CD14-positive monocyte (primary cell): ENCODE results near the gene CD44. TPM values are rescaled to one million over a fixed set of nuclear protein-coding genes. Genes with fewer than 3 reads are reported as not detected.

ENCODE experiments used
- DNase-seq, 3 donors: peaks; one replicate each; pipeline ENCODE4 v3.0.0-alpha.2; 2011 to 2022
- H2AFZ ChIP-seq: 2 replicates; pipeline ENCODE4 v1.6.0; 2012; ENCODE audit warnings: mild to moderate bottlenecking, low read depth, low read length, inconsistent platforms; ENCODE audit not compliant: insufficient read depth, poor library complexity, severe bottlenecking
- H3K27ac ChIP-seq, 2 donors: 1 replicate in 1 of 2; 2 replicates in 1 of 2; pipeline ENCODE4 v1.5.1; 2012 to 2013; ENCODE audit warnings: low read length in 2 of 2, control low read depth in 1 of 2, inconsistent platforms in 1 of 2, low read depth in 1 of 2, mild to moderate bottlenecking in 1 of 2
- H3K27me3 ChIP-seq, 2 donors: one replicate each; pipeline versions ENCODE4 v1.6.0 to v1.6.1; 2011 to 2013; ENCODE audit warnings: low read length in 2 of 2; ENCODE audit not compliant: control insufficient read depth in 2 of 2, insufficient read depth in 2 of 2
- H3K36me3 ChIP-seq, 2 donors: replicated peaks in 1 of 2; 1 replicate in 1 of 2; 2 replicates in 1 of 2; pipeline versions ENCODE4 v1.5.1 to v1.6.1; 2012 to 2013; ENCODE audit warnings: low read length in 2 of 2, control low read depth in 1 of 2, inconsistent platforms in 1 of 2, mild to moderate bottlenecking in 1 of 2; ENCODE audit not compliant: insufficient read depth in 2 of 2, control insufficient read depth in 1 of 2
- H3K4me1 ChIP-seq, 2 donors: 1 replicate in 1 of 2; 2 replicates in 1 of 2; pipeline versions ENCODE4 v1.5.1 to v1.6.1; 2012 to 2013; ENCODE audit warnings: low read length in 2 of 2, control low read depth in 1 of 2, inconsistent platforms in 1 of 2, mild to moderate bottlenecking in 1 of 2, moderate library complexity in 1 of 2; ENCODE audit not compliant: insufficient read depth in 2 of 2, control insufficient read depth in 1 of 2
- H3K4me2 ChIP-seq: replicated peaks from 2 replicates; pipeline ENCODE3; 2012; ENCODE audit warnings: low read length, moderate library complexity, mild to moderate bottlenecking; ENCODE audit not compliant: poor library complexity, severe bottlenecking; ENCODE audit errors: extremely low read depth
- H3K4me3 ChIP-seq, 3 experiments: fragments of 200-600 bp in 1 of 3; sonication (generic) in 1 of 3; replicated peaks in 1 of 3; 1 replicate in 2 of 3; 2 replicates in 1 of 3; pipeline ENCODE4 v1.5.1; 2011 to 2013; ENCODE audit warnings: low read length in 3 of 3, mild to moderate bottlenecking in 3 of 3, control low read depth in 2 of 3, low read depth in 2 of 3, inconsistent platforms in 1 of 3, moderate library complexity in 1 of 3
- H3K79me2 ChIP-seq: 2 replicates; pipeline ENCODE4 v1.6.0; 2012; ENCODE audit warnings: mild to moderate bottlenecking, control low read depth, inconsistent platforms, low read length, moderate library complexity; ENCODE audit not compliant: insufficient read depth
- H3K9ac ChIP-seq: 2 replicates; pipeline ENCODE4 v1.6.0; 2017; ENCODE audit warnings: low read length, mild to moderate bottlenecking; ENCODE audit not compliant: insufficient read depth, poor library complexity, severe bottlenecking
- H3K9me3 ChIP-seq, 2 donors: replicated peaks in 1 of 2; 1 replicate in 1 of 2; 2 replicates in 1 of 2; pipeline versions ENCODE4 v1.5.1 to v1.6.1; 2012 to 2013; ENCODE audit warnings: low read length in 2 of 2, control low read depth in 1 of 2; ENCODE audit not compliant: control insufficient read depth in 1 of 2, insufficient read depth in 1 of 2
- H4K20me1 ChIP-seq: 2 replicates; pipeline ENCODE4 v1.6.0; 2012; ENCODE audit warnings: mild to moderate bottlenecking, low read length, control low read depth, moderate library complexity; ENCODE audit not compliant: insufficient read depth
- H3K27ac Mint-ChIP-seq, 7 donors: one replicate each; pipeline ENCODE4 v1.8.0; 2020; ENCODE audit warnings: mild to moderate bottlenecking in 7 of 7, mixed read lengths in 7 of 7, moderate library complexity in 6 of 7, inconsistent platforms in 2 of 7
- H3K27me3 Mint-ChIP-seq, 3 donors: one replicate each; pipeline ENCODE4 v1.8.0; 2021 to 2022; ENCODE audit warnings: low read depth in 3 of 3, mild to moderate bottlenecking in 3 of 3, mixed read lengths in 3 of 3, moderate library complexity in 3 of 3, inconsistent platforms in 1 of 3
- H3K36me3 Mint-ChIP-seq, 2 donors: one replicate each; pipeline ENCODE4 v1.8.0; 2020; ENCODE audit warnings: mixed read lengths in 2 of 2, inconsistent platforms in 1 of 2, mild to moderate bottlenecking in 1 of 2
- H3K4me1 Mint-ChIP-seq: one replicate; pipeline ENCODE4 v1.8.0; 2020; ENCODE audit warnings: mild to moderate bottlenecking, mixed read lengths
- H3K4me3 Mint-ChIP-seq, 2 donors: one replicate each; pipeline ENCODE4 v1.8.0; 2020; ENCODE audit warnings: mild to moderate bottlenecking in 2 of 2, mixed read lengths in 2 of 2, moderate library complexity in 1 of 2
- H3K9me3 Mint-ChIP-seq, 7 donors: one replicate each; pipeline ENCODE4 v1.8.0; 2020 to 2022; ENCODE audit warnings: mixed read lengths in 7 of 7, mild to moderate bottlenecking in 6 of 7, moderate library complexity in 6 of 7, inconsistent platforms in 2 of 7
- WGBS: methylation state at CpG from one replicate; pipeline ENCODE4 v1.1.5; 2013; ENCODE audit warnings: missing lambda C conversion rate; ENCODE audit not compliant: insufficient coverage; 5-methylcytosine and 5-hydroxymethylcytosine counted together
- intact Hi-C, 2 donors: fragments of 100-400 bp; cut with micrococcal nuclease; formaldehyde crosslinking; loops; one replicate each; pipeline versions ENCODE4 v1.15.0 to v1.15.1; 2023
- polyA plus RNA-seq, 3 donors: library from polyadenylated mRNA; depleted of rRNA in 1 of 3; unstranded in 2 of 3; stranded (reverse) in 1 of 3; fragments of 300-500 nt in 2 of 3; fragments of >200 nt in 1 of 3; fragmentation: Illumina TruSeq in 2 of 3; gene quantifications; 1 replicate in 2 of 3; 2 replicates in 1 of 3; pipeline ENCODE4 v1.2.3, GENCODE V29; 2012 to 2021
- TF ChIP-seq, protein P1 (sequence below): fragments of 200-600 bp; IDR thresholded peaks from one replicate; pipeline ENCODE4 v1.8.0; 2022; ENCODE audit warnings: antibody characterized with exemption, mild to moderate bottlenecking

Gene CD44
- polyA plus RNA-seq, 3 donors: 415 to 866 (median 531) TPM

DNA sequence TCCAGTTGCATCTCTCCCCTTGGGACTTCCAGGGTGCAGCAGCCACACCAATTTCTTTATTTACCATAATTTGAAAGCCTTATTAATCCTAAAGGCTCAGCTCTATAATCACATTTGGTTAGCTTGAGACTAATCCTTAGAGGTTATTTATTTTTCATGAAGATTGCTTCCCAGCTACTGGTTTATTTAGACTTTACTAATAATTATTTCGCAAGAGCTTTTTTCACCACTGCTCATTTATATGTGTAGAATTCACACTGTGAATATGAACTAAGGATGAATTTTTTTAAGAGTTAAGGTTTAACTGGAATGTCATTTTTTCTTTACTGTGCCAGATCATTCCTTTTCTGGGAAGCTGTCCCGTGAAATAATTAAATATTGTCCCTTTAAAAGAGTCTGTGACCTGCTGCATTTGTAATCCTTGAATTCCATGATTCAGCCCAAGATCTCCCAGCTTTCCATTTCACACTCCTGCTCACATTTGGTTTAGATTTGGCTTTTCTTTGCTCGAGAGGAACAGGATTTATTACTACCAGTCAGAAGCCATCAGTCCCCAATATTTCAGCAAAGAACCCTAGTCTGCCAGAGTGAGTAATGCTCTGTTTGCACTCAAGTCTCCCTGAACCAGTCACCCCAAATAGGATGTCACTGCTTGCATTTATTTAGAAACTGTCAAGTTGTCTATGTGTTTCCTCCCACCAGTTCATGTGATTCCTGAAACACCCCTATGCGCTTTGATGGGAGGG, 4.4 kb upstream of the CD44 start:
- Mint-ChIP-seq H3K27me3 (peaks cover 0 to 3% (median 0%) of the 10 kb centered on the region in 3 donors), H3K27ac (no peak overlapping the region), H3K9me3 (no peaks in the 10 kb centered on the region), H3K4me3 (no peak overlapping the region), H3K4me1 (peaks cover 14% of the 10 kb centered on the region), H3K36me3 (no peaks in the 10 kb centered on the region)
- no peak overlapping the region for H3K4me3 ChIP-seq
- H3K27me3 ChIP-seq: no peaks in the 10 kb centered on the region
- H3K36me3 ChIP-seq: no peaks in the 10 kb centered on the region
- H3K27ac ChIP-seq: no peak overlapping the region
- H3K9me3 ChIP-seq: no peaks in the 10 kb centered on the region
- peaks cover 8 to 12% of the 10 kb centered on the region in 2 donors for H3K4me1 ChIP-seq
- H4K20me1 ChIP-seq: peaks cover 6% of the 10 kb centered on the region
- no peak for DNase-seq
- H2AFZ ChIP-seq: no peak overlapping the region
- peaks cover 8% of the 10 kb centered on the region for H3K79me2 ChIP-seq
- intact Hi-C loops: no loop called here
- TF ChIP-seq, protein P1, sequence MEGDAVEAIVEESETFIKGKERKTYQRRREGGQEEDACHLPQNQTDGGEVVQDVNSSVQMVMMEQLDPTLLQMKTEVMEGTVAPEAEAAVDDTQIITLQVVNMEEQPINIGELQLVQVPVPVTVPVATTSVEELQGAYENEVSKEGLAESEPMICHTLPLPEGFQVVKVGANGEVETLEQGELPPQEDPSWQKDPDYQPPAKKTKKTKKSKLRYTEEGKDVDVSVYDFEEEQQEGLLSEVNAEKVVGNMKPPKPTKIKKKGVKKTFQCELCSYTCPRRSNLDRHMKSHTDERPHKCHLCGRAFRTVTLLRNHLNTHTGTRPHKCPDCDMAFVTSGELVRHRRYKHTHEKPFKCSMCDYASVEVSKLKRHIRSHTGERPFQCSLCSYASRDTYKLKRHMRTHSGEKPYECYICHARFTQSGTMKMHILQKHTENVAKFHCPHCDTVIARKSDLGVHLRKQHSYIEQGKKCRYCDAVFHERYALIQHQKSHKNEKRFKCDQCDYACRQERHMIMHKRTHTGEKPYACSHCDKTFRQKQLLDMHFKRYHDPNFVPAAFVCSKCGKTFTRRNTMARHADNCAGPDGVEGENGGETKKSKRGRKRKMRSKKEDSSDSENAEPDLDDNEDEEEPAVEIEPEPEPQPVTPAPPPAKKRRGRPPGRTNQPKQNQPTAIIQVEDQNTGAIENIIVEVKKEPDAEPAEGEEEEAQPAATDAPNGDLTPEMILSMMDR: no peak
- no peak overlapping the region for H3K9ac ChIP-seq
- 60% methylated on average over 2 of the region's 4 CpGs for WGBS
- no peak overlapping the region for H3K4me2 ChIP-seq

GRCh38 chr11:35135222-35135621, 3.7 kb upstream of the CD44 start:
- Histone ChIP-seq H3K79me2 (peaks cover 15% of the 10 kb centered on the region), H3K9me3 (no peaks in the 10 kb centered on the region), H3K9ac (no peak overlapping the region), H3K4me2 (no peak overlapping the region), H4K20me1 (peaks cover 12% of the 10 kb centered on the region), H2AFZ (no peak overlapping the region), H3K4me3 (no peak overlapping the region), H3K27ac (no peak overlapping the region), H3K27me3 (no peaks in the 10 kb centered on the region), H3K4me1 (peaks cover 8 to 12% of the 10 kb centered on the region in 2 donors), H3K36me3 (no peaks in the 10 kb centered on the region)
- no peak for DNase-seq
- intact Hi-C loops: no loop called here
- Mint-ChIP-seq H3K27me3 (peaks cover 0 to 3% (median 0%) of the 10 kb centered on the region in 3 donors), H3K4me1 (peaks cover 14% of the 10 kb centered on the region), H3K9me3 (no peaks in the 10 kb centered on the region), H3K4me3 (no peak overlapping the region), H3K36me3 (peaks cover 1 to 2% of the 10 kb centered on the region in 2 donors), H3K27ac (no peak overlapping the region)
- no CpG with 5 or more reads among the region's 3 CpGs for WGBS
- TF ChIP-seq, protein P1: no peak
